HG03097 (cell line): ENCODE data around the gene DRD1.
A peak's percentile ranks its signal among the peaks of the same experiment; 100 is the strongest.
"Not testable (repeated sequence)": the region's sequence is repeated elsewhere in the genome, so short reads cannot be mapped to it uniquely, and the experiment has no call there.

Source experiments
- ATAC-seq: cut with Tn5 transposase; IDR thresholded peaks from one replicate; pipeline ENCODE4 v1.9.1; 2021; ENCODE audit not compliant: unreplicated experiment, low FRiP score

The DRD1 gene

DNA sequence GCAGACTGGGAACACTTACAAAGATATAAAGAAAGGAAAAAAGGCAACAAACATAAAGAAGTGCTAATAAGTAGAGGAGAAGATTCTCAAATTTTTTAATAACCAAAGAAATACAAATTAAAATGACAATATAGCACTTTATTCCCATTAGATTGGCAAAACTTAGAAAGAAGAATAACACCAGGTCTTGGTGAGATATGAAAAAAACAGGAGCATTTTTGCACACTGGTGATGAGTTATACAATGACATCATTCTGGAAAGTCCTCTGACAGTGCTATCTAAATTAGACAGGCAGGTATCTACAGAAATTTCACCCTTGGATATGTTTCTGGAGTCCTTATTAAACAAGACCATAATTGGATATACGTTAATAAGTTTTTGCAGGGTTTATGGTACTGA lies 24.9 kb upstream of the DRD1 start:
- no peak for ATAC-seq

DNA sequence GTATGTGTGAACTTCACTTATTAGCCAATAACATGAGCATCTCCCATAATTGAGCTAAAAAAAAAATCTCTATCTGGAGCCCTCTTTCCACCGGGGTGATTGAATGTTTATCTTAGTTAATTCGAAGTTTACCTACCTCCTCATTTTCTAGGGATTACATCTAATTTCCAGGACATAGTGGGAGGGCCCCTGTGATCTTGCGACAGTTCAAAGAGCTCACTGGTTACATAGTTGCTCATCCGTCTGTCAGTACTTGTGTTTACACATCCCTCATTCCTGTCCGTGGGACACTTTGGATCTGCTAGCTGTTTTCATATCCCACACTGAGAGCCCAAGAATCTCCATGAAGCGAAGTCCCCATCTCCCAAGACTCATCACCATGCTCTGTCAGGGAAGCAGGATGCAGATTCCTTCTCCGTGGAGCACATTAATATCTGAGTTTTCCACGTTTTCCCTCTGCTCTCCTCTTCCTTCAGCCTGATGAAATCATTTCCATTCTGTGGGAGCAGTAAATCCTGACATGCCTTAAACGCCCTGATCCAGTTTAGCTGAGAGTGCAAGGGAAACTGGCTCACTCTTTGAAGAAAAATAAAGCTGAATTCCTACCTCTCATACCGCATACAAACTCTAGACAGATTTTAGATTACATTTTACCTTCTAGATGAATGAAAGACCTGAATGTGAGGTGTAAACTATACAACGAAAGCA lies 24.2 kb upstream of the DRD1 start:
- no peak for ATAC-seq

DNA sequence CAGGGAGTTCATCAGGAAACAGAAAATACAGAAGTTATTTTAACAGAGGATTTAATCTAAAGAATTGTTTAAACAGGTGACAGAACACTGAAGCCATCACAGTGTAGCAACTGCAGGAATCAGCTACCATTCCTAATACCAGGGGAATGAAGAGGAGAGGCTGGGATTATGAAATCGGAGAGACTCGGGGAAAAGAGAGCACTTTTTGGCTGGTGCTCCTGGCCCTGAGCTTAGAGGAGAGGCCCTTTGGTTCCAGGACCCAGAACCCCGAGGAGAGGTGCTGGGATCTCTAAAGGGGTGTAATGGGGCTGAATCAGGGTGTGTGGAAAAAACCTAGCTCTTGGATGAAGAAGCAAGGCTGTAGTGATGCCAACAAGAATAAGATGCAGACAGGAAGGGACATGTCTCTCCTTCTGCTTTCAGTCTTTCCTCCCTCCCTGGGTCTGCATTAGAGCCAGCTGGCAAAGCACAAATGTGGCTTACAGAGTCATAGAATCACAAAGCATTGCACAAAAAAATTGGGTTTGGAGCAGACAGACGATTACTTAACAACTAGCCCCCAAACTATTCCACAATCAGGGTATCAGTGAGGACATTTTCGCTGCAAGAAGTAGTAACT lies 22.8 kb upstream of the DRD1 start:
- ATAC-seq: no peak

DNA sequence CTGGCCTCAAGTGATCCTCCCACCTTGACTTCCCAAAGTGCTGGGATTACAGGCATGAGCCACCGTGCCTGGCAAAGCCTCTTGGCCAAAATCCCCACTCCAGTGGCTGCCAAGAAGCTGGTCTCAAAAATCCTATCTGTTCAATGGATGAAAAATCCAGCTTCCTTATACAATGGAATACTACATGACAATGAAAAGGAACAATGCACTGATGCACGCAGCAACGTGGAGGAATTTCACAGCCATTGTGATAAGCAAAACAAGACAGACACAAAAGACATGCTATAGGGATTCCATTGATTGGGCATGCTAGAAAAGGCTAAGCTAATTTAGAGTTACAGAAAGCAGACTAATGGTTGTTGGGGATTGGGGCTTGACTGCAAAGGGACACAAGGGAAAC lies 21.3 kb upstream of the DRD1 start:
- ATAC-seq: no peak

DNA sequence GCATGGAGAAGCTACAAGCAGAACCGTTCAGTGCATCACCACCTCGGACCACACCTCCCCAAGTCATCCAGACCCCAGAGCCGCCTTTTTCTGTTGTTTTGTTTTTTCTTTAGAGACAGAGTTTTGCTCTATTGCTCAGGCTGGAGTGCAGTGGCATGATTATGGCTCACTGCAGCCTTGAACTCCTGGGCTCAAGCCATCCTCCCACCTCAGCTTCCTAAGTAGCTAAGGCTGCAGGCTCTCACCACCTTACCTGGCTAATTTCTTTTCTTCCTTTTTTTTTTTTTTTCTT lies 20.9 kb upstream of the DRD1 start:
- no peak for ATAC-seq

DNA sequence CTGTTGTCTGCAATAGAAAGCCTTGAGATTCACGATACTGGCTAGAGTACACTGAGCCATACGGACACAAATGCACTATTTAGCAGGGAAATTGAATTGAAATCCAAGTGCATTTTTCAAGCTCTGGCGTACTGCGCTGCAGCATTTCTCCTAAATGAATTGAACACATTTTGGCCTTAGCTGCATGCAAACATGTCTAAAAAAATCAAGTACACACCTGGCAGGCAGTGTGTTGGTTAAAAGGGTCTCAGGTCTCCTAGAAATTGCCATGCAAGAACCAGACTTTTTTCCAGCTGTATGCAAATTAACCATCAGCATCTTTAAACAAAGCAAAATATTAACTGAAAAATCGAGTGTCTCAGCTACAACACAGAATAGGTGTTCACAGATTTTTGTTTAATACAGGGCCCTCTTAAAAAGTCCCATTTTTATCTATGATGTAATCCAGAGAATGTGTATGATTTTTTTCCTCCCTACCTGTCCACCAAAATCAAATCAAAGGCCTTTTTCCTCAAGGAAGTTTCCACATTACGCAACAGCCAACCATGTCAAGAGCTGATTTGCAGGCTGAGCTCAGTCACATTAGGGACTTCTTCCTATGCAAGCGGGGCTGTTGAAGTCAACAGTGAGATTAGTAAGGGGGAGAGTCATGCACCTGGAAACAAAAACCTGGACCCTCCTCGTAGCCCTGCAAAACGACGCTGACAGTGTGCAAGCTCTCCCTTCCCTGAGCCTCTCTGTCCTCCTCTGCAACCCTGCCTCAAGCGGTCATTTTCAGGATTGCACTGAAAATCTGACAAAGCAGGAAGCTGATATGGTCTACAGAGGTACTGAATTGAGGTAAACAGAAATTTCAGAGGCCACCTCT lies 20.3 kb upstream of the DRD1 start:
- ATAC-seq: peak; percentile 96

DNA sequence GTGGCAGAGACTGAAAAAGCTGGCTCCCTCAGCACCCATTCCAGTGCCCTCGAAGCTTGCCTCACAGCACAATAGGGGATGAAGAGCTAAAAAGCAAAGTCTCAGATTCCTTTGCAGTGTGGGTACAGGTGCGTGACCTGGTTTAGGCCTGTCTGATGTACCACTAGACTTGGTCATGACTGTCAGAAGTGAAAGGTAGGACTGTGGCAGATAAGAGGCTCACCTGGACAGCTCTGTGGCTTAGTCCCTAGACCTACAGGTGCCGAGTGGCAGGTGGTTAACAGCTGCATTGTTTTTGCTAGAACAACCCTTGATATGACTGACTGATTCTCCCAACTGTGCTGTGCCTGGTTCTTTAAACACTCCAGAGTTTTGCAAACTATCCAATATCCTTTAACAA lies 19.7 kb upstream of the DRD1 start:
- no peak for ATAC-seq

DNA sequence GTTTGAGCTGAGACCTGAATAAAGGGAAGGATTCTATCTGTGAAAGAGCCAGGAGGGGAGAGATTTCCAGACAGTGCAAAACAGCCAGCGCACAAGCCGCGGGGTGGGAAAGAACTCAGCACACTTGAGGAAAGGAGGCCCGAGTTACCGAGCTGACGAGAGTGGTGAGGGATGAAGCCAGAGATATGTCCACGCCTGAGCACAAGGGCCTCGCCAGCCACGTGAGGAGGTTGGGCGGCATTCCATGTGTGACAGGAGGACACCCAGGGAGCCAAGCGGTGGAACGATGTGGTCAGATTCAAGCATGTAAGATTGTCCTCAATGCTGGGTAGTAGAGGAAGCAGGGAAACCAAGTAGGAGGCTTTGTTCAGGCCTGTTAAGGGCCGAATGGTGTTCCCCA lies 17.4 kb upstream of the DRD1 start:
- no peak for ATAC-seq

DNA sequence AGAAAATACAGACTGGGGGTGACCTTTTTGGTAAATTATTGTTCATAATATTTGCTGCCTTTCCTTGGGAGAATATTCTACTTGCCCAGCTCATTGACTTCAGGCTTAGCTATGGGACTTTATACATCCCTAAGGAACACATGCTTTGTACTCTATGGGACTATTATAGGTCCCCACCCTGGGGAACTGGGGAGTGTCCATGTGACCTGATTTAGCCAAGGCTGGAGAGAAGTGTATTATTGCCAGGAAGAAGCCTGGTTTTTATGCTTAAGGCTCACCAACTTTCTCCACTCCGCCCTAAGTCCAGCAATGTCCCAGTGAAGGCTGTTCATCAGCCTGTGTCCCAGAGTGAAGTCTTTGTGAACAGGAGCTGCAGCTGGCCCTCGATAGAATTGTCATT lies 16.6 kb upstream of the DRD1 start:
- ATAC-seq: no peak

DNA sequence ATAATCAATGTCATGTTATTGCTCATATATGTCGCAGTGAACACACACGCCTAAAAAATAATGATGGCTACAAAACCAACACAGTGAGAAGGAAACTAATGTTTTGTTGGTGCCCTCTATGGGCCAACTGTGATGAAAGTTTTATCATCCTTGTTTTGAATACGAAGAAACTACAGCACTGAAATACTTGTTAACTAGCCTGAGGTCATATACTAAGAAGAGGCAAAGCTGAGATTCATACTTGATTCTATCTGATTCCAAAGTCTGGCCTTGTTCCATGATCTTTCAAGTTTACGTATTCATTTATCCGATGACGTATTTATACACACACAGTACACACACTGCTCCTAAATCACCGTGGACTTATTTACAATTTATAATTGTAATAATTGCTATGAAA lies 16.1 kb upstream of the DRD1 start:
- ATAC-seq: no peak

DNA sequence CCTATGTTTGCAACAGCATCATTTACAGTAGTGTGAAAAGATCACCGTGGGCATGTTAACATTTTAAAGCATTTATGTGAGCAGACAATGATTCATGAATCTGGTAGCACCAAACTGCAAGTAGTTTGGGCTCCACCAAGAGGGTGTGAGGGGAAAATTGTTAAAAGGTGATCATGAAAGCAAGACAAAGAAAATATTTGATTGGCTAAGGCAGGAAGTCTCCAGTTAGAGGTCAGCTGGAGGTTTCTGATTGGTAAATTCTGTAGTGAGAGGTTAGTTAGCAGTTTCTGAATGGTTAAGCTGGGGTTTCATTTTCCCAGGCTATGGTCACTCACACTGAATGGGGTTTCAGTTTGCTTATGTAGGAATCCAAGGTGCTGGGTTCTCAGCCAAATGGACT lies 13.5 kb upstream of the DRD1 start:
- peak; percentile 97 for ATAC-seq

DNA sequence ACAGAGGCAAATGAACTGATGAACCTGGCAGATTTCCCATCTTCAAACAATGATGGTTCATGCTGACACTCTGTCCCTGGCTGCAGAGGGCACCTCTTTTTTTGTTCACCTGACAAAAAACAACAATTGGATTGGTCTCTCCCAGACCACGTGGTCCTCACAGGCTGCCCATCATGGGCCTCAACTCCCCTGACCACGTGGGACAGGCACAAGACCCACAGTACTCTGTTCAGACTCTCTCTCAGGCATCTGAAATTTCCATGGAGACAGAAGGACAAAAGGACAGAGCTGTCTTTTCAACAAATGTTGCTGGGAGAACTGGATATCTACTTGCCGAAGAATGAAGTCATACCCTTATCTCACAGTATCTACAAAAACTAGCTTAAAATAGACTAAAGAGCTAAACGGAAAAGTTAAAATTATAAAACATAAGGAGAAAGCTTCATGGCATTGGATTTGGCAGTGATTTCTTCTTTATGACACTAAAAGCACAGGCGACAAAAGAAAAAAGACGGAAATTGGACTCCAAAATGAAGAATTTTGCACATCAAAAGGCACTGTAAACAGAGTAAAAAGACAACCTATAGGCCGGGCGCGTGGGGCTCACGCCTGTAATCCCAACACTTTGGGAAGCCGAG lies 12.2 kb upstream of the DRD1 start:
- no peak for ATAC-seq

DNA sequence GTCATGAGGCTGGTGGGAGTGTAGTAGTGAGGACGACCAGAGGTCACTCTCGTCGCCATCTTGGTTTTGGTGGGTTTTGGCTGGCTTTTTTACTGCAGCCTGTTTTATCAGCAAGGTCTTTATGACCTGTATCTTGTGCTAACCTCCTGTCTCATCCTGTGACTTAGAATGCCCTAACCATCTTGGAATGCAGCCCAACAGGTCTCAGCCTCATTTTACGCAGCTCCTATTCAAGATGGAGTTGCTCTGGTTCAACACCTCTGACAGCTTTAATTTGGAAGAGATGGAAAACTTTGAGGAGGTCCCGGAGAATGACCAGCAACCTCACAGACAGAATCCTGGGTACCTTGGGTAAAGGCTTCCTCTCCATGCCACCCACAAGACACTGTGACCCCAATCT lies 10.4 kb upstream of the DRD1 start:
- not testable (repeated sequence) for ATAC-seq

DNA sequence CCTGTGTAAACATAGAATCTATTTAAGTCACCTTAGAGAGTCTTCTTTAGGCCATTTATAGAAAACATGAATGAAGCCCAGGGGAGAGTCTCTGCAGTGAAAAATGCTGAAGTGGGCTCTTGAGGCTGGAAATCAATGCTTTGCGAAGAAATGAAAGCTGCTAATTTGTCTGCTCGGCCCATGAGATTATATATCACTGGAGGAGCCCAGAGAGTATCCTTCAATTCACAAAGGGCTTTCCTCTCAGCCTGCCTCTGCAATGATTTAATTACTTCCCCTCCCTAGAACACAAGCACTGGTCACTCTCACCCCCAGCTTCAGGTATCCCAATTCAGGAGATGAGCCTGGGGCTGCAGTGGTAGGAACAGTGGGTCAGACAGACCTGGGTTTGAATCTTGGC lies 8.2 kb upstream of the DRD1 start:
- no peak for ATAC-seq

DNA sequence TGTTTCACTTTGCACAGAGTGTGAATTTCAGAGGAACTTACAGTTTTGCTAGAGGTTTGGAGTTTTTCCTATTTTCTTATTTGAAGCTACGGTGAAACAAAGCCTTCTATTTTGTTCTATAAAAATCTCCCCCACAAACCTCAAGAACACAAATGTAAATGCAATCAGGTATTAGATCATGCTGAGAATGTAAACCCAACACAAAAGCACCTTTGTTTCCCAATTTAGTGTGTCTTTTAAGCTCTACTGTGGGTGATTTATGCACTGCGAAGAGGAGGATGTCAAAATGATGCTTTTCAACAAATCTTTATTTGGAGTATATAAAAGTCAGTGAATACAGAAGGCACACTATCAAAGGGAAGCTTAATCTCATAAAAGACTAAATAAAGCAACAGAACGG lies 4.3 kb upstream of the DRD1 start:
- no peak for ATAC-seq

DNA sequence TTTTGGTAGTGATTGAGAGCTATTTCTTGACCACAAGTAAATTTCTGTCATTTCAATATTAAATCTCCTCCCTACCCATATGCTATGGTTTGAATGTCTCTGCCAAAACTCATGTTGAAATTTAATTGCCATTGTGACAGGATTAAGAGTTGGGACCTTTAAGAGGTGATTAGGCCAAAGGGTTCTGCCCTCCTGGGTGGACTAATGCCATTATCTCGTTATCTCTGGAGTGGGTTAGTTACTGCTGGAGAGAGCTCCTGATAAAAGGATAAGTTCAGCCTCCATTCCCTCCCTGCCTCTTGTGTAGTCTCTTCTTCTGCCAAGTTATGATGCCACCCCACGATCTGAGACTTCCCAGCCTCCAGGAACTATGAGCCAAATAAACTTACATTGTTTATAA lies 3.6 kb upstream of the DRD1 start:
- ATAC-seq: no peak

DNA sequence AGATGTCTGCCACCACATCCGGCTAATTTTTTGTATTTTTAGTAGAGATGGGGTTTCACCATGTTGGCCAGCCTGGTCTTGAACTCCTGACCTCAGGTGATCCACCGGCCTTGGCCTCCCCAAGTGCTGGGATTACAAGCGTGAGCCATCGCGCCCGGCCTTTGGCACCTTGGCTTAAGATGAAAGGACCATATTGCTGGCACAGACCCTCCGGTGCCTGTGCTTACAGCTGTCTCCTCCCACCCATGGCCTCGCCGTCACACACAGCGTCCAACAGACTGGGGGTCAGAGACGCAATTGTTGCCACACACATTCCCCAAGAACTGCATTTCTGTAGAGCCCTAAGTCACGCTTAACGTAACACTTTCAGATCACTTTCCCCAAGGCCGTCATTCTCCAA lies 2.4 kb upstream of the DRD1 start:
- ATAC-seq: not testable (repeated sequence)

DNA sequence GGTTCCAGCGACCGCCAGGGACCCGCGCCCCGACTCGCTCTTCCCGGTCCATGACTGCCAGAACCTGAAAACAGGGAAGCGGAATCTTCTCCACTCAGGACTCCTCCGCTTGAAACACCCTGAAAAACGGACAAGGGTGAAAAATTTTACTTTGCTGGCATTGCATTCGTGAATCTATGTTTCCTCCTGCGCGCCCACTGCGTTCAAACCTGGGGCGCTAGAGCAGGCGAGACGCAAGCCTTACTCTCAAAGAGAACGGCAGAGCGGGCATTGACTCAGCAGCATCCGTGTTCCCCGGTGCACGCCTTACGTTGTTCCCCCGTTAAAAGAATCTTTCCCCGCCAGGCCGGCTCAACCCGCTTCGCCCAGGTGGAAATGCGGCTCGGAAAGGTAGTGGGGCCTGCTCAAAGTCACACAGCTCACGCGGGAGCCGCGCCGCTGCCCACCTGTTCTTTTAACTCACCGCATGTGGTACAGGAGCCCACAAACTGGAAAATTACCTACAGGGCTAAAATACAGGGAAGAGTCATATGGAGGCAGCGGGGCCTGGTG lies 999 bp upstream of the DRD1 start:
- ATAC-seq: no peak

DNA sequence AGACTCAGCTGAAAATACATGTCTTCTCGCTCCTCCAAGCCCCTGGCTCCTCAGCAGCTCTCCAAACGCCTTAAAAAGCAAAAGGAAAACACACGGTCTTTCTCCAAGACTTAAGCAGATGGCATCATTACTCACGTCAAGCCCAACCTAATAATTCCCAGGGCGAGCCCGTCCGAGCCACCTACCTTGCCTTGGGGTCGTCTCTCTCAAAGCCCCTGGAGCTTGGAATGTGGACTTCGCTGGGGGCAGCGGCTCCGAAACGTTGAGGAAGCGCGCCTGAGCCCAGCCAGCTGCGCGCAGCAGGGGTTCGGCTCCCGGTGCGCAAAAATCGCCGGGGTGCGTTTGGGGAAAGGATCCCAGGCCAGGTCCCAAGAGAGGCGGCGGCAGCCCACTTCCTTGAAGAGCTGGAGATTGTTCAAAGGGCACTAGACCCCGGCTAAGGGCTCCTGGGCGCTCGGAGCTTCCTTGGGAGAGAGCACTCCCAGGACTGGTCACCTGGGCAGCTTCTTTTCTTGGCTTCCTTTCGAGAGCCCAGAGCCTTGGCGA lies 395 bp downstream of the DRD1 start:
- ATAC-seq: no peak

DNA sequence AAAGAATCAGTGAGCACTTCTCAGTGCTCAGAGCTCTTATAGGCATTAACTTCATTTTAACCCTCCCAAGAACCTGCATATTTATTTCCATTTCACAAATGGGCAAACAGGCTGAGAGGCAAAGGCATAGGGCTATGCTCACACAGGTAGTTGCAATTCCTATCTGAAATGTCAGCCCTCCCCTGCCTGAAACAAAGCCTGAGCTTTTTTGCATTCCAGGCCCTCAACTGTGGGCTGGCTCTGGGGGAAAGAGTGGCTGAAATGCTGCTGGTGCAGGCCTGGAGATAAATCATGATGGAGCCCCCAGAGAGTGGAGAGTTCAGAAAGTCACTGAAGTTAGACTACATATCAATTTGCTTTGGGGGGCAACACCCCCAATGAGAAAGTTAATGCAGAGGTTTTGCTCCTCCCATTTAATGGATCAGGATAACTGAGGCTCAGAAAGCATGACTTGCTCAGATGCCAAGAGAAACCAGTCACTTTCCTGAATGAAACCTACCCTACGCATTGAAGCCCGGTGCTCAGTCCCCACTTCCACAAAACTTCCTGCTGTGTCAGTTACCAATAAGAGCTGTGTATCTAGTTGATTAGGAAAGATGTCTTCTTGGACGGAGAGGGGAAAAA lies 5.6 kb downstream of the DRD1 start:
- no peak for ATAC-seq
